Measurements from ENCODE around the gene MTAP.
A peak's percentile ranks its signal among the peaks of the same experiment; 100 is the strongest.

Gene MTAP

DNA sequence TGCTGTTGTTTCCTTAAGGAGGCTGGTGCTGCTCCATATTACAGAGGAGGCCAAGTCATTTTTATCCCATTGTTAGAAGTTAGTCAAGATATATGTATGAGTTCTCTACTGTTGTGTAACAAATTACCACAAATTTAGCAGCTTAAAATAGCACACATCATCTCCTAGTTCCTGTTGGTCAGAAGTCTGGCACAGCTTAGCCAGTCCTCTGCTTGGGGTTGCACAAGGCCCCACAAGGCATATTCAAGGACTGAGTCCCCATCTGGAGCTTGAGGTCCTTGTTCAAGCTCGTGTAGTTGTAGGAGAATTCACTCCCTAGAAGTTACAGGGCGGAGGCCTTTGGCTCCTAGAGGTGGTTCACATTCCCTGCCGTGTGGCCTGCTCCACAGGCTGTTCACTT, 14.7 kb downstream of the MTAP start:
- ATAC-seq: no peak
- no peak overlapping the region for H3K4me3 Mint-ChIP-seq
- peaks cover 59% of the 10 kb centered on the region for H3K36me3 Mint-ChIP-seq
- H3K27ac Mint-ChIP-seq: no peak overlapping the region
- no peaks in the 10 kb centered on the region for H3K27me3 Mint-ChIP-seq
- H3K4me1 Mint-ChIP-seq: peaks cover 21% of the 10 kb centered on the region
- no peaks in the 10 kb centered on the region for H3K9me3 Mint-ChIP-seq

DNA sequence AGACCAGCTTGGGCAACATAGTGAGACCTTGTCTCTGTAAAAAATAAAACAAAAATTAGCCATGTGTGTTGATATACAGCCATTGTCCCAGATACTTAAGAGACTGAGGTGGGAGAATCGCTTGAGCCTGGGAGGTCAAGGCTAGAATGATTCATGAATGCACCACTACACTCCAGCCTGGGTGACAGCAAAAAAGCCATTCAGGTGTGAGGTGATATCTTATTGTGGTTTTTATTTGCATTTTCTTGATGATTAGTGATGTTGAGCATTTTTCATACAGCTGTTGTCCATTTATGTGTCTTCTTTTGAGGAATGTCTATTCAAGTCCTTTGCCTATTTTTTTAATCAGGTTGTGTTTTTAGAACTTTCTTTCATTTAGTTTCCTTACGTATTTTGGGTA, 23.2 kb downstream of the MTAP start:
- ATAC-seq: no peak
- Mint-ChIP-seq H3K27me3 (no peaks in the 10 kb centered on the region), H3K4me3 (no peak overlapping the region), H3K9me3 (no peaks in the 10 kb centered on the region), H3K27ac (no peak overlapping the region), H3K4me1 (peaks cover 42% of the 10 kb centered on the region), H3K36me3 (peaks cover 74% of the 10 kb centered on the region)

- H3K4me1 Mint-ChIP-seq: peaks cover 58% of the 10 kb centered on the region
- no peaks in the 10 kb centered on the region for H3K9me3 Mint-ChIP-seq
- no peak for ATAC-seq
- H3K4me3 Mint-ChIP-seq: no peak overlapping the region
- peaks cover 64% of the 10 kb centered on the region for H3K36me3 Mint-ChIP-seq
- no peaks in the 10 kb centered on the region for H3K27me3 Mint-ChIP-seq
- H3K27ac Mint-ChIP-seq: peak overlapping the region; percentile 52
Observed at GRCh38 chr9:21828853-21829410, 26.5 kb downstream of the MTAP start.

DNA sequence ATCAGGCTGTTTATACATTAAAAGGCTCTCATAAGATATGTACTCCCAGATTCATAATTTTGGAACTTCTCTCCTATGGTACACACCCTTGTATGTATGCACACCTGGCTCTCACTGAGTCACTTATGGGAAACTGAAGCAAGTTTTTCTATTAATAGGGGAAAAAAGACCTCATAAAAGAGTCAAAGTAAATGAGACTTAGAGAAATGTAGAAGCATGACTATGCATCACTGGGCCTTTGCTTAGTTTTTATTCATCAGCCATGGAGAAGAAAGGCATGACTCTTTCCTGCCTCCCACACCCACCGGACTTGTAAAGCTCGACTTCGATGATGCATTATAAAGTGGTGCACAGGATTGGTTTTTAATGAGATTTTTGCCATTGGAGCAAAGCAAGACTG, 28.2 kb downstream of the MTAP start:
- H3K27me3 Mint-ChIP-seq: no peaks in the 10 kb centered on the region
- no peak overlapping the region for H3K4me3 Mint-ChIP-seq
- no peaks in the 10 kb centered on the region for H3K9me3 Mint-ChIP-seq
- H3K36me3 Mint-ChIP-seq: peaks cover 49% of the 10 kb centered on the region
- no peak for ATAC-seq
- H3K4me1 Mint-ChIP-seq: peaks cover 57% of the 10 kb centered on the region
- peak overlapping the region; percentile 82 for H3K27ac Mint-ChIP-seq

GRCh38 chr9:21831841-21832509, 29.5 kb downstream of the MTAP start:
- peak overlapping the region; percentile 27 for H3K4me3 Mint-ChIP-seq
- H3K27me3 Mint-ChIP-seq: no peaks in the 10 kb centered on the region
- ATAC-seq: peak; percentile 85
- peaks cover 60% of the 10 kb centered on the region for H3K36me3 Mint-ChIP-seq
- peak overlapping the region; percentile 82 for H3K27ac Mint-ChIP-seq
- peaks cover 68% of the 10 kb centered on the region for H3K4me1 Mint-ChIP-seq
- H3K9me3 Mint-ChIP-seq: no peaks in the 10 kb centered on the region

- Mint-ChIP-seq H3K36me3 (peaks cover 62% of the 10 kb centered on the region), H3K4me3 (peak overlapping the region; percentile 28), H3K4me1 (peaks cover 77% of the 10 kb centered on the region), H3K9me3 (no peaks in the 10 kb centered on the region), H3K27me3 (no peaks in the 10 kb centered on the region), H3K27ac (peak overlapping the region; percentile 82)
- ATAC-seq: peak; percentile 89
Observed at GRCh38 chr9:21833090-21833801, 30.8 kb downstream of the MTAP start.

DNA sequence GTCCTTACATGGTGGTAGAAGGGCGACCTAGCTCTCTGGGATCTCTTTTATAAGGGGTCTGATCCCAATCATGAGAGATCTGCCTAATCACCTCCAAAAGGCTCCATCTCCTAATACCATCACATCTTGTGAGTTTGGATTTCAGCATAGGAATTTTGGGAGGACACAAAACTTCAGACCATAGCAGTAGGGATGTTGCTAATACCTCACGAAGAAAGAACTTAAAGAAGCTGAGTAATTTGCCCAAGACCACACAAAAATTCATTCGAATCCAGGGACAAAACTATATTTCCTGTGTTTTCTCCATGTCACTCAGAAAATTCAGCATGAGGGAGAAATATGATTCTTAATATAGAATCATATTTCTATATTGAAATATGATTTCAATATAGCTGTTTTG, 32.7 kb downstream of the MTAP start:
- no peaks in the 10 kb centered on the region for H3K27me3 Mint-ChIP-seq
- no peaks in the 10 kb centered on the region for H3K9me3 Mint-ChIP-seq
- peaks cover 67% of the 10 kb centered on the region for H3K36me3 Mint-ChIP-seq
- H3K27ac Mint-ChIP-seq: no peak overlapping the region
- peaks cover 63% of the 10 kb centered on the region for H3K4me1 Mint-ChIP-seq
- no peak overlapping the region for H3K4me3 Mint-ChIP-seq
- no peak for ATAC-seq

- no peak for ATAC-seq
- Mint-ChIP-seq H3K4me3 (no peak overlapping the region), H3K4me1 (peaks cover 51% of the 10 kb centered on the region), H3K9me3 (no peaks in the 10 kb centered on the region), H3K27ac (no peak overlapping the region), H3K27me3 (no peaks in the 10 kb centered on the region), H3K36me3 (peaks cover 72% of the 10 kb centered on the region)
Observed at GRCh38 chr9:21836437-21837161, 34.2 kb downstream of the MTAP start.

DNA sequence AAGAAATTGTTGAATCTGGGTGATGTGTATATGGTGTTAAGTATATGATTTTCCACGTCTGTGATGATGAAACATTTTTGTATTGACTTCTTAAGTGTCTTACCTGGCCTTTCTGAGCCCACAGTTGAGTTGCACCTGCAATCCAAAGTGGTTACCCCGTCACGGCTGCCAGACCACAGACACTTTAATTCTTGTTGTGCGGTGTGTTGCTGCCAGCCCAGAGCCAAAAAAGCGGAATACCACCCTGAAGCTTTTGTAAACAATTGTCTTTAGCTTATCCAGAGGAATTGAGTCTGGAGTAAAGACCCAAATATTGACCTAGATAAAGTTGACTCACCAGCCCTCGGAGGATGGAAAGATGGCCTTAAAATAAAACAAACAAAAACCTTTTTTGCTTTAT, 35.1 kb downstream of the MTAP start:
- no peaks in the 10 kb centered on the region for H3K9me3 Mint-ChIP-seq
- H3K27ac Mint-ChIP-seq: no peak overlapping the region
- peaks cover 42% of the 10 kb centered on the region for H3K4me1 Mint-ChIP-seq
- H3K36me3 Mint-ChIP-seq: peaks cover 73% of the 10 kb centered on the region
- H3K4me3 Mint-ChIP-seq: no peak overlapping the region
- H3K27me3 Mint-ChIP-seq: no peaks in the 10 kb centered on the region
- ATAC-seq: no peak

- Mint-ChIP-seq H3K36me3 (peaks cover 80% of the 10 kb centered on the region), H3K27me3 (no peaks in the 10 kb centered on the region), H3K4me1 (peaks cover 21% of the 10 kb centered on the region), H3K27ac (no peak overlapping the region), H3K9me3 (peaks cover 6% of the 10 kb centered on the region), H3K4me3 (no peak overlapping the region)
- ATAC-seq: no peak
Observed at GRCh38 chr9:21840647-21841046, 38.2 kb downstream of the MTAP start.

- ATAC-seq: no peak
- peaks cover 6% of the 10 kb centered on the region for H3K9me3 Mint-ChIP-seq
Observed at GRCh38 chr9:21841133-21841532, 38.7 kb downstream of the MTAP start.

GRCh38 chr9:21848615-21849014, 46.2 kb downstream of the MTAP start:
- Mint-ChIP-seq H3K9me3 (peaks cover 9% of the 10 kb centered on the region), H3K4me3 (no peak overlapping the region), H3K4me1 (peaks cover 20% of the 10 kb centered on the region), H3K27me3 (no peaks in the 10 kb centered on the region), H3K27ac (no peak overlapping the region), H3K36me3 (peaks cover 83% of the 10 kb centered on the region)
- ATAC-seq: no peak

More at GRCh38 chr9:21841133-21841532, 38.7 kb downstream of the MTAP start:
- Mint-ChIP-seq H3K36me3 (peaks cover 80% of the 10 kb centered on the region), H3K27ac (no peak overlapping the region), H3K27me3 (no peaks in the 10 kb centered on the region), H3K4me3 (no peak overlapping the region), H3K4me1 (peaks cover 22% of the 10 kb centered on the region)

- H3K9me3 Mint-ChIP-seq: peaks cover 5% of the 10 kb centered on the region
- no peak overlapping the region for H3K4me3 Mint-ChIP-seq
- no peaks in the 10 kb centered on the region for H3K27me3 Mint-ChIP-seq
- peaks cover 76% of the 10 kb centered on the region for H3K36me3 Mint-ChIP-seq
- peaks cover 14% of the 10 kb centered on the region for H3K4me1 Mint-ChIP-seq
- ATAC-seq: peak; percentile 80
- H3K27ac Mint-ChIP-seq: peak overlapping the region; percentile 40
Observed at GRCh38 chr9:21852754-21853153, 50.3 kb downstream of the MTAP start.

DNA sequence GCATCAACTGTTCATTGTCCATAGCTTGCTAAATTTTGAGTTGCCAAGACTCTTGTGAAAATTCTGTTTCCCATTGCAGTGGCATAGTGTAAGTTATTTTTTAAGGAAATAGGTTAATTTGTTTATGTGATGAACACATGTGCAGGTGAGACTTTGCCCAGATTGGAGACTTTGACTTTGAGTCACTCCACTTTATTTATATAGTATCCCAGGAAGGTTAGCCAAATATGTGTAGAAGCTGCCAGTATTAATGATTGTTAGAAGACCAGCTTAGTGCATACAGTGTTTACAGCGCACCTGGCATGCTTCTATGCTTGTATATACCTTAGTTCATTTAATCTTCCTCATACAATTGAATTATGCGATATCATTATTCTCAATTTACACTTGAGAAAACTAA, 51.0 kb downstream of the MTAP start:
- Mint-ChIP-seq H3K27me3 (no peaks in the 10 kb centered on the region), H3K4me3 (no peak overlapping the region), H3K9me3 (no peaks in the 10 kb centered on the region), H3K27ac (peak overlapping the region; percentile 40), H3K36me3 (peaks cover 76% of the 10 kb centered on the region), H3K4me1 (peaks cover 14% of the 10 kb centered on the region)
- no peak for ATAC-seq

DNA sequence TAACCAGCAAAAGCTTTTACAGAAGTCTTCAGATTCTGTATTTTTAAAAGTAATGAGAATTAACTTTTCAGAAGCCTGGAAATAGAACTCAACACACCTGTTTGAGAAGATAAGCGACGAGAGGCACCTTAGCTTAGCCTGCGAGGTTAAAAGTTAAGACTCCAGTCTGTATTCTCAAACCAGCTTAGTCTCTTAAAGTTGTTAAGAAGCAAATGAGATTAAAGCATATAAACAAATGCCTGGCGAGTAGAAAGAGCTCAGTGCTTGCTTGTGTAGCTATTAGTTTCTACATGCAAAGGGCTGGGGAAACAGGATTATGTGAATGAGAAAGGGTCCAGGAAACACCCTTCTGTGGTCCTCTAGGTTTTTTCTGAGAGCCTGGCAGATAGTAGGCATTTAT, 51.7 kb downstream of the MTAP start:
- Mint-ChIP-seq H3K4me3 (no peak overlapping the region), H3K9me3 (no peaks in the 10 kb centered on the region), H3K4me1 (peaks cover 14% of the 10 kb centered on the region), H3K36me3 (peaks cover 76% of the 10 kb centered on the region), H3K27ac (no peak overlapping the region), H3K27me3 (no peaks in the 10 kb centered on the region)
- no peak for ATAC-seq

Measured in stimulated activated memory B cell treated with anti-CD40 and anti-IgM and Interleukin-4, amounts not matched to agents 10 μg/mL and 1 μg/mL and 100 μg/mL, for 72 hours (primary cell).